Activated T-cell treated with anti-CD3 and anti-CD28 coated beads for 48 hours (primary cell): Measurements from ENCODE around the gene KPRP.

Source experiments
- DNase-seq: peaks from one replicate; pipeline ENCODE4 v3.0.0-alpha.2; 2020; ENCODE audit warnings: low read depth

The KPRP gene

GRCh38 chr1:152776361-152776760 is 18.5 kb downstream of the KPRP start:
- no peak for DNase-seq

- peak; percentile 4 for DNase-seq
Measured at GRCh38 chr1:152777510-152778137, 19.8 kb downstream of the KPRP start.

GRCh38 chr1:152783095-152783494 is 25.3 kb downstream of the KPRP start:
- DNase-seq = no peak

- DNase-seq = no peak
Measured at GRCh38 chr1:152786077-152786476, 28.3 kb downstream of the KPRP start, which contains the start of gene LCE1E. Gene LCE1E (plus strand): TSS chr1:152786257. CDS start chr1:152787300, 1,043 bp downstream.

GRCh38 chr1:152795686-152796085 is 37.9 kb downstream of the KPRP start:
- DNase-seq = no peak

GRCh38 chr1:152796421-152796820 is 38.6 kb downstream of the KPRP start, which contains the start of gene LCE1D:
Gene LCE1D (plus strand): TSS chr1:152796721. CDS start chr1:152797795, 1,074 bp downstream.
- no peak for DNase-seq

- no peak for DNase-seq
Measured at GRCh38 chr1:152801333-152801732, 43.5 kb downstream of the KPRP start.

- no peak for DNase-seq
Measured at GRCh38 chr1:152806576-152806975, 48.8 kb downstream of the KPRP start, which contains the start of gene LCE1C. Gene LCE1C (minus strand): TSS chr1:152806651. CDS start chr1:152805478, 1,173 bp downstream.

- DNase-seq = no peak
Measured at GRCh38 chr1:152811050-152811449, 53.2 kb downstream of the KPRP start.
